K562 (cell line): ENCODE results near the gene MET. TPM values are rescaled to one million over a fixed set of nuclear protein-coding genes. Genes with fewer than 3 reads are reported as not detected.

Source experiments
- ATAC-seq: fragments of 200-7000 bp; cut with Tn5 transposase; 3 replicates; pipeline ENCODE4 v1.9.1; 2020; ENCODE audit warnings: moderate library complexity
- BruUV-seq: library from RNA; stranded (reverse); fragments of 400-500 nt; replicated peaks from 2 replicates; lab custom pipeline; 2021; lab: Mats Ljungman, UMichigan
- CTCF ChIA-PET: fragments of 300-600 bp; formaldehyde crosslinking; extraction: SDS; loops from one replicate; lab custom pipeline; 2021; ENCODE audit warnings: low intra/inter-chr PET ratio; lab: Yijun Ruan, JAX
- POLR2A ChIA-PET: fragments of 300-600, 350-650 bp; sonication (Branson Sonifier 250); formaldehyde crosslinking; extraction: SDS; loops from one replicate; lab custom pipeline; 2021; ENCODE audit warnings: antibody characterized with exemption, inconsistent platforms; lab: Yijun Ruan, JAX
- DNase-seq, 4 experiments: peaks; one replicate each; pipeline versions ENCODE4 v3.0.0 to v3.0.0-alpha.2; 2011 to 2018; ENCODE audit warnings: low spot score in 3 of 4, mixed read lengths in 3 of 4; ENCODE audit errors: extremely low read depth in 1 of 4
- FAIRE-seq: peaks from 2 replicates; lab custom pipeline; 2011; peaks lifted over from hg19 to GRCh38; lab: Jason Lieb, UNC
- H2AFZ ChIP-seq: 2 replicates; pipeline ENCODE4 v1.6.0; 2011; ENCODE audit warnings: low read depth, low read length, control low read depth, inconsistent platforms
- H3K27ac ChIP-seq: fragments of 200-600 bp; 3 replicates; pipeline ENCODE4 v1.8.0; 2011; ENCODE audit warnings: low read depth, mild to moderate bottlenecking, control low read depth, inconsistent platforms, low read length, moderate library complexity, mixed read lengths; ENCODE audit errors: extremely low read depth
- H3K27me3 ChIP-seq, 2 experiments: fragments of 300-600 bp in 1 of 2; 2 replicates in 1 of 2; 3 replicates in 1 of 2; pipeline versions ENCODE4 v1.6.0 to v1.8.0; 2011; ENCODE audit warnings: inconsistent platforms in 2 of 2, low read length in 2 of 2, mild to moderate bottlenecking in 1 of 2, mixed read lengths in 1 of 2, moderate library complexity in 1 of 2; ENCODE audit not compliant: control insufficient read depth in 2 of 2, insufficient read depth in 2 of 2
- H3K36me3 ChIP-seq: fragments of 300-600 bp; 3 replicates; pipeline ENCODE4 v1.8.0; 2011; ENCODE audit warnings: mild to moderate bottlenecking, low read length, inconsistent platforms; ENCODE audit not compliant: control insufficient read depth, insufficient read depth
- H3K4me1 ChIP-seq, 2 experiments: fragments of 200-600 bp in 1 of 2; replicated peaks in 1 of 2; 2 replicates in 1 of 2; 3 replicates in 1 of 2; pipeline versions ENCODE4 v1.5.1 to v1.8.0; 2011; ENCODE audit warnings: inconsistent platforms in 2 of 2, low read length in 2 of 2, mild to moderate bottlenecking in 1 of 2, mixed read lengths in 1 of 2, moderate library complexity in 1 of 2; ENCODE audit not compliant: control insufficient read depth in 2 of 2, insufficient read depth in 2 of 2
- H3K4me2 ChIP-seq: 2 replicates; pipeline ENCODE4 v1.6.1; 2011; ENCODE audit warnings: low read length, control low read depth, inconsistent platforms, mixed read lengths; ENCODE audit not compliant: insufficient read depth
- H3K4me3 ChIP-seq: fragments of 200-600 bp; sonication (generic), shearing (Covaris generic); 2 replicates; pipeline ENCODE4 v1.5.1; 2016; ENCODE audit warnings: control low read depth, inconsistent platforms
- H3K79me2 ChIP-seq: fragments of 200-600 bp; 3 replicates; pipeline ENCODE4 v1.8.0; 2011; ENCODE audit warnings: low read length, inconsistent platforms; ENCODE audit not compliant: control insufficient read depth, insufficient read depth
- H3K9ac ChIP-seq, 2 experiments: 2 replicates each; pipeline versions ENCODE4 v1.6.0 to v1.6.1; 2011; ENCODE audit warnings: low read depth in 2 of 2, low read length in 2 of 2, control low read depth in 1 of 2, inconsistent platforms in 1 of 2, mild to moderate bottlenecking in 1 of 2, mixed read lengths in 1 of 2; ENCODE audit not compliant: insufficient read depth in 1 of 2
- H3K9me1 ChIP-seq: one replicate; pipeline ENCODE4 v1.6.0; 2011; ENCODE audit warnings: inconsistent platforms, mild to moderate bottlenecking, low read length, moderate library complexity; ENCODE audit not compliant: control insufficient read depth, insufficient read depth
- H3K9me3 ChIP-seq: replicated peaks from 2 replicates; pipeline ENCODE4 v1.5.1; 2011; ENCODE audit warnings: low read depth, low read length, inconsistent platforms; ENCODE audit not compliant: control insufficient read depth, insufficient read depth
- H4K20me1 ChIP-seq: replicated peaks from 2 replicates; pipeline ENCODE4 v1.6.1; 2011; ENCODE audit warnings: low read length, inconsistent platforms, mixed read lengths; ENCODE audit not compliant: control insufficient read depth, insufficient read depth
- HMGN3 ChIP-seq: IDR thresholded peaks from 2 replicates; pipeline ENCODE4 v1.6.1; 2011; ENCODE audit warnings: borderline replicate concordance, low read depth, mild to moderate bottlenecking, mixed read lengths, low read length; ENCODE audit not compliant: insufficient read length; ENCODE audit errors: extremely low read depth
- MCM7 ChIP-seq, 2 experiments: fragments of 450-650 bp; IDR thresholded peaks; 2 replicates each; pipeline ENCODE4 v1.6.1; 2016 to 2018
- NR2C2 ChIP-seq, 2 experiments: fragments of 200-800 bp in 1 of 2; sonication (Bioruptor generic) in 1 of 2; sonication (generic) in 1 of 2; formaldehyde crosslinking in 1 of 2; IDR thresholded peaks; 2 replicates each; pipeline versions ENCODE4 v1.6.1 to v1.8.0; 2016 to 2022; ENCODE audit warnings: mild to moderate bottlenecking in 1 of 2, missing compliant biosample characterization in 1 of 2, missing genetic modification characterization in 1 of 2, missing genetic modification reagents in 1 of 2
- RBM34 ChIP-seq: fragments of 200-400 bp; formaldehyde crosslinking; IDR thresholded peaks from 2 replicates; pipeline ENCODE4 v1.6.1; 2018; ENCODE audit warnings: low read length, borderline replicate concordance; ENCODE audit not compliant: insufficient read depth
- SP1 ChIP-seq: sonication (generic); formaldehyde crosslinking; IDR thresholded peaks from 2 replicates; pipeline ENCODE4 v1.8.1; 2022; ENCODE audit warnings: mild to moderate bottlenecking, missing genetic modification reagents
- ZEB2 ChIP-seq: fragments of 450-650 bp; IDR thresholded peaks from 2 replicates; pipeline ENCODE4 v1.6.1; 2016
- ZNF217 ChIP-seq: sonication (generic); formaldehyde crosslinking; IDR thresholded peaks from 2 replicates; pipeline ENCODE4 v1.8.0; 2022; ENCODE audit warnings: mild to moderate bottlenecking, missing genetic modification reagents
- ZNF764 ChIP-seq: fragments of 250-450 bp; sonication (Bioruptor Pico); IDR thresholded peaks from 2 replicates; pipeline ENCODE4 v1.4.0; 2020; ENCODE audit warnings: low read depth, mild to moderate bottlenecking, moderate library complexity
- WGBS: fragments of 100-300 bp; shearing (Covaris generic); methylation state at CpG from one replicate; pipeline ENCODE4 v1.1.6; 2016; ENCODE audit warnings: low coverage, mixed read lengths; ENCODE audit not compliant: insufficient coverage; ENCODE audit errors: missing lambda C conversion rate; 5-methylcytosine and 5-hydroxymethylcytosine counted together
- in situ Hi-C: fragments of 300-500 bp; cut with MboI; formaldehyde crosslinking; loops from 4 replicates; pipeline ENCODE4 v1.15.0; 2018; ENCODE audit warnings: inconsistent platforms, mixed read lengths
- intact Hi-C: fragments of 100-400 bp; cut with micrococcal nuclease; formaldehyde crosslinking; loops from 2 replicates; pipeline ENCODE4 v1.14.2; 2022
- polyA plus RNA-seq, 8 experiments: library from polyadenylated mRNA; depleted of rRNA in 4 of 8; stranded (reverse) in 5 of 8; unstranded in 3 of 8; fragments of >200 nt; fragmentation: Nextera tagmentation in 2 of 8; fragmentation: Illumina TruSeq in 1 of 8; extraction: Ambion mirVana in 2 of 8; extraction: Trizol in 1 of 8; gene quantifications; 2 replicates each; pipeline versions ENCODE4 v1.2.1 to v1.2.3, GENCODE V29; 2011 to 2014; ENCODE audit warnings: inconsistent platforms in 1 of 8, missing spikeins in 1 of 8
- total RNA-seq, 7 experiments: library from RNA; depleted of rRNA in 6 of 7; stranded (reverse); fragments of >200 nt in 6 of 7; fragmentation: Illumina TruSeq in 2 of 7; extraction: Trizol in 2 of 7; gene quantifications; 2 replicates each; pipeline versions ENCODE4 v1.2.1 to v1.2.3, GENCODE V29; 2011 to 2021; ENCODE audit warnings: low replicate concordance in 1 of 7

MET gene
- total and polyA plus RNA-seq, 9 of the 15 experiments (the other 6 are each of a cell fraction or from before 2014, with no cell fraction given): 0.84 to 2.4 (median 1.1) TPM

DNA sequence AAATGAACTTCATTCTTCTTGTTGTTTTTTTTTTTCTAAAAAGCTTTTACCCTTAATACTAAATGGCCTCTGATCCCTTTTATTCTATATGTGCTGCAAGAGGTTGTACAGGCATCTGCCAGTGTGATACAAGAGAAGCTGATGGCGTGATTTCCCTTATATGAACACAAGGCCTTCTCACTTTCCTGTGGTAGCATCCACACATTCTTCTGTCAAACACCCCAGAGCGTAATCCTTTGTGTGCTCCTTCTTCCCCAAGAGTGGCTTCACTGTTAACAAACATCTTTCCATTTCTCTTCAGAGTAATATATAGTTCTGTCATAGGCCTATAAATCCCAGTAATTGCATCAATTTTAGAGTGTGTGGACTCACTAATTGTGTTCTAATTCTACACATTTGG lies 104.0 kb downstream of the MET start:
- Histone ChIP-seq H3K36me3 (no peaks in the 10 kb centered on the region), H3K27ac (no peak overlapping the region)
- in situ Hi-C loops: no loop called here

DNA sequence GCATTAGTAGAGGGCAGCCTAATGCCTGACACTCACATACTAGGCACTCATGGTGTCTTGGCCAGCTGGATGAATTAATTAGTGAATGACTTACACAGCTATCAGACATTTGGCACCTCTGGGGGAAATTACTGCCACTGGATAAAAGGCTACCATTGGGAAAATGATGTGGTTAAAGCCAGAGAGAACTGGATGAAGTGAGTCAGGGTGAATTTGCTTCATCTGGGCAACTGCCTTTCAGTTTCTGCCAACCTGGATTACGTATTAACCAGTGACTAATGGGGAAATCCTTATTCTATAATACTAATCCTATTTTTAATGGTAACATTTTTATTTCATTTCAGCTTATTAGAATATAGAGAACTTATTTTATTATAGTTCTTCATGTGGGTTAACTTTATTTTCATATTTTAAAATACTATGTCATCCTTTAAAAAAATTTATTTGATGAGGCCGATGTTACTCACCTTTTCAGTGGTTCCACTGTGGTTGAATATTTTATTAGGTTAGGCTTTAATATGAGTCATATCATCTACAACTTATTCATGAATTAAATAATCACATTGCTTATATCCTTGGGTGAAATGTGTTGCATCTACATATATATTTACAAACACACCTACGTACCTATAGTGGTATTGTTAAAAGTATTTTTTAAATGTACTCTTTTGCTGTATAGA lies 104.8 kb downstream of the MET start:
- WGBS: 2% methylated on average over 3 of the region's 3 CpGs
- no peak overlapping the region for H3K4me2 ChIP-seq
- no TSS peak for BruUV-seq

More for the DNA sequence above, 104.0 kb downstream of the MET start:
- WGBS: 0% methylated on average over 2 of the region's 2 CpGs
- FAIRE-seq (no peak), ATAC-seq (no peak), DNase-seq (no peak)
- intact Hi-C loops: no loop called here
- Histone ChIP-seq H3K79me2 (no peaks in the 10 kb centered on the region), H4K20me1 (no peaks in the 10 kb centered on the region), H3K27me3 (peaks cover 6 to 9% of the 10 kb centered on the region in 2 experiments; a peak in 2 of 5 replicates), H3K4me3 (no peak overlapping the region), H3K9me1 (no peaks in the 10 kb centered on the region), H3K4me1 (no peaks in the 10 kb centered on the region), H3K9me3 (no peaks in the 10 kb centered on the region), H2AFZ (no peak overlapping the region), H3K4me2 (no peak overlapping the region), H3K9ac (no peak overlapping the region)
- no TSS peak for BruUV-seq
- POLR2A ChIA-PET: interaction anchor here (0.7 kb wide), 1 partner anchor 164 kb away, joined by 3 read pairs; no protein-coding TSS in a partner anchor
- TF ChIP-seq ZNF217 (CRISPR knock-in tag): no peak
- no peak for TF ChIP-seq SP1 (CRISPR knock-in tag)
- no peak for TF ChIP-seq NR2C2 (CRISPR knock-in tag; IDR thresholded peaks at IDR 0.05)
- no peak for TF ChIP-seq NR2C2 (tag; IDR thresholded peaks at IDR 0.05)
- CTCF ChIA-PET: no interaction called here

More for the DNA sequence above, 104.8 kb downstream of the MET start:
- no peak for ATAC-seq
- H3K9me1 ChIP-seq: no peaks in the 10 kb centered on the region
- no peaks in the 10 kb centered on the region for H3K4me1 ChIP-seq
- DNase-seq: no peak
- ChIA-PET POLR2A (interaction anchor here (0.7 to 1.0 kb wide), 2 partner anchors 14 to 165 kb away, joined by 3 read pairs; no protein-coding TSS in a partner anchor), CTCF (no interaction called here)
- in situ Hi-C loops (no loop called here), intact Hi-C loops (no loop called here)
- no peaks in the 10 kb centered on the region for H4K20me1 ChIP-seq
- no peak for TF ChIP-seq MCM7 (IDR thresholded peaks at IDR 0.05)
- no peak for TF ChIP-seq RBM34
- no peak for TF ChIP-seq HMGN3
- no peak for TF ChIP-seq ZEB2
- TF ChIP-seq ZNF764 (CRISPR knock-in tag): no peak
- no peaks in the 10 kb centered on the region for H3K79me2 ChIP-seq
- no peaks in the 10 kb centered on the region for H3K9me3 ChIP-seq
- H3K36me3 ChIP-seq: no peaks in the 10 kb centered on the region
- no peak overlapping the region for H3K9ac ChIP-seq
- H3K27ac ChIP-seq: no peak overlapping the region
- FAIRE-seq: no peak
- peaks cover 4 to 6% of the 10 kb centered on the region in 2 experiments; a peak in 1 of 5 replicates for H3K27me3 ChIP-seq
- no peak overlapping the region for H2AFZ ChIP-seq
- H3K4me3 ChIP-seq: no peak overlapping the region
